H1 (cell line): ENCODE measurements around the gene LLPH. TPM values are rescaled to one million over a fixed set of nuclear protein-coding genes. Genes with fewer than 3 reads are reported as not detected.

Experiments used
- CTCF ChIA-PET: fragments of 300-600 bp; sonication (Branson Sonifier 250); formaldehyde crosslinking; loops from one replicate; lab custom pipeline; 2021; ENCODE audit not compliant: partially characterized antibody; lab: Charles Lee
- POLR2A ChIA-PET: fragments of 300-600 bp; sonication (Branson Sonifier 250); formaldehyde crosslinking; loops from one replicate; lab custom pipeline; 2021; ENCODE audit warnings: inconsistent platforms; ENCODE audit not compliant: partially characterized antibody; lab: Charles Lee
- DNase-seq, 2 experiments: peaks; one replicate each; pipeline versions ENCODE4 v3.0.0 to v3.0.0-alpha.2; 2010 to 2022; ENCODE audit warnings: low spot score in 2 of 2, low read depth in 1 of 2, mixed read lengths in 1 of 2
- FAIRE-seq: peaks from 2 replicates; lab custom pipeline; 2011; peaks lifted over from hg19 to GRCh38; lab: Jason Lieb, UNC
- H2AFZ ChIP-seq: 2 replicates; pipeline ENCODE4 v1.8.1; 2012; ENCODE audit warnings: low read length, inconsistent platforms
- H2AK5ac ChIP-seq: 2 replicates; pipeline ENCODE4 v1.6.1; 2013; ENCODE audit warnings: low read depth, low read length
- H2BK120ac ChIP-seq: replicated peaks from 2 replicates; pipeline ENCODE3; 2013; ENCODE audit warnings: low read depth, low read length, inconsistent platforms
- H2BK12ac ChIP-seq: 2 replicates; pipeline ENCODE4 v1.6.1; 2013; ENCODE audit warnings: low read depth, low read length
- H2BK15ac ChIP-seq: 2 replicates; pipeline ENCODE4 v1.6.1; 2013; ENCODE audit warnings: low read length
- H2BK20ac ChIP-seq: 2 replicates; pipeline ENCODE4 v1.6.1; 2013; ENCODE audit warnings: low read length
- H2BK5ac ChIP-seq: 2 replicates; pipeline ENCODE4 v1.6.1; 2013; ENCODE audit warnings: low read depth, low read length
- H3K14ac ChIP-seq: 2 replicates; pipeline ENCODE4 v1.6.1; 2013; ENCODE audit warnings: inconsistent platforms; ENCODE audit not compliant: insufficient read length
- H3K18ac ChIP-seq: 2 replicates; pipeline ENCODE4 v1.6.1; 2013; ENCODE audit warnings: low read length; ENCODE audit errors: extremely low read depth
- H3K23ac ChIP-seq: 2 replicates; pipeline ENCODE4 v1.6.1; 2013; ENCODE audit warnings: inconsistent platforms; ENCODE audit not compliant: insufficient read length
- H3K23me2 ChIP-seq: 2 replicates; pipeline ENCODE4 v1.6.1; 2013; ENCODE audit warnings: low read depth, low read length
- H3K27ac ChIP-seq: 2 replicates; pipeline ENCODE4 v1.6.1; 2011; ENCODE audit warnings: low read depth, low read length, inconsistent platforms
- H3K27me3 ChIP-seq, 4 experiments: replicated peaks in 1 of 4; 1 replicate in 1 of 4; 2 replicates in 3 of 4; pipeline versions ENCODE4 v1.6.1 to v1.8.1; 2011 to 2013; ENCODE audit warnings: low read length in 3 of 4, mild to moderate bottlenecking in 3 of 4, inconsistent platforms in 2 of 4, mixed read lengths in 2 of 4, moderate library complexity in 1 of 4; ENCODE audit not compliant: control insufficient read depth in 3 of 4, insufficient read depth in 3 of 4; ENCODE audit errors: extremely low read depth in 1 of 4
- H3K36me3 ChIP-seq, 4 experiments: 2 replicates each; pipeline versions ENCODE4 v1.6.1 to v1.8.1; 2011 to 2013; ENCODE audit warnings: mild to moderate bottlenecking in 4 of 4, low read length in 3 of 4, moderate library complexity in 2 of 4, control low read depth in 1 of 4, inconsistent platforms in 1 of 4; ENCODE audit not compliant: insufficient read depth in 4 of 4, control insufficient read depth in 2 of 4
- H3K4ac ChIP-seq: replicated peaks from 2 replicates; pipeline ENCODE3; 2013; ENCODE audit warnings: low read length, low read depth, mixed read lengths, inconsistent platforms; ENCODE audit not compliant: insufficient read length
- H3K4me1 ChIP-seq, 4 experiments: replicated peaks in 1 of 4; 1 replicate in 1 of 4; 2 replicates in 3 of 4; pipeline versions ENCODE4 v1.6.1 to v1.8.1; 2011 to 2013; ENCODE audit warnings: low read length in 3 of 4, inconsistent platforms in 2 of 4, mixed read lengths in 1 of 4; ENCODE audit not compliant: insufficient read depth in 4 of 4, control insufficient read depth in 3 of 4
- H3K4me2 ChIP-seq, 2 experiments: 2 replicates each; pipeline versions ENCODE4 v1.6.1 to v1.8.1; 2011 to 2013; ENCODE audit warnings: low read depth in 2 of 2, low read length in 2 of 2, control low read depth in 1 of 2, inconsistent platforms in 1 of 2, mild to moderate bottlenecking in 1 of 2; ENCODE audit not compliant: insufficient read depth in 1 of 2
- H3K4me3 ChIP-seq, 4 experiments: fragments of 200-600, 300-600 bp in 1 of 4; sonication (generic), shearing (Covaris generic), sonication (Bioruptor Twin) in 1 of 4; 2 replicates each; pipeline versions ENCODE4 v1.5.1 to v1.8.1; 2011 to 2016; ENCODE audit warnings: low read length in 4 of 4, low read depth in 3 of 4, control low read depth in 2 of 4, inconsistent platforms in 2 of 4, mild to moderate bottlenecking in 2 of 4, mixed read lengths in 1 of 4, moderate library complexity in 1 of 4; ENCODE audit not compliant: insufficient read depth in 2 of 4; ENCODE audit errors: extremely low read depth in 1 of 4
- H3K56ac ChIP-seq: replicated peaks from 2 replicates; pipeline ENCODE3; 2013; ENCODE audit warnings: low read depth, mild to moderate bottlenecking, mixed read lengths, low read length, inconsistent platforms; ENCODE audit not compliant: insufficient read length
- H3K79me1 ChIP-seq: 2 replicates; pipeline ENCODE4 v1.6.1; 2013; ENCODE audit warnings: low read depth, low read length, control low read depth
- H3K79me2 ChIP-seq, 2 experiments: 2 replicates each; pipeline versions ENCODE4 v1.6.1 to v1.8.1; 2012 to 2013; ENCODE audit warnings: low read length in 2 of 2, mild to moderate bottlenecking in 2 of 2, inconsistent platforms in 1 of 2; ENCODE audit not compliant: insufficient read depth in 2 of 2, control insufficient read depth in 1 of 2
- H3K9ac ChIP-seq, 4 experiments: replicated peaks in 1 of 4; 1 replicate in 1 of 4; 2 replicates in 3 of 4; pipeline versions ENCODE4 v1.6.1 to v1.8.1; 2011 to 2013; ENCODE audit warnings: low read depth in 3 of 4, low read length in 3 of 4, control low read depth in 2 of 4, mild to moderate bottlenecking in 2 of 4, moderate library complexity in 2 of 4, inconsistent platforms in 1 of 4; ENCODE audit errors: extremely low read depth in 1 of 4
- H3K9me3 ChIP-seq, 2 experiments: 2 replicates each; pipeline versions ENCODE4 v1.6.1 to v1.8.1; 2012 to 2013; ENCODE audit warnings: mild to moderate bottlenecking in 2 of 2, moderate library complexity in 2 of 2, control low read depth in 1 of 2, inconsistent platforms in 1 of 2, low read depth in 1 of 2, low read length in 1 of 2, mixed read lengths in 1 of 2; ENCODE audit not compliant: insufficient read depth in 2 of 2
- H4K20me1 ChIP-seq, 2 experiments: replicated peaks in 1 of 2; 2 replicates each; pipeline versions ENCODE3 to v1.8.1; 2011 to 2013; ENCODE audit warnings: inconsistent platforms in 2 of 2, low read length in 2 of 2, mild to moderate bottlenecking in 1 of 2; ENCODE audit not compliant: insufficient read depth in 2 of 2, control insufficient read depth in 1 of 2
- H4K5ac ChIP-seq: 2 replicates; pipeline ENCODE4 v1.6.1; 2013; ENCODE audit warnings: low read length, low read depth, mixed read lengths, inconsistent platforms; ENCODE audit not compliant: insufficient read length
- H4K8ac ChIP-seq: 2 replicates; pipeline ENCODE4 v1.8.0; 2013; ENCODE audit warnings: mild to moderate bottlenecking, moderate library complexity, low read length, inconsistent platforms; ENCODE audit not compliant: insufficient read depth; ENCODE audit errors: extremely low read depth
- H4K91ac ChIP-seq: replicated peaks from 2 replicates; pipeline ENCODE3; 2013; ENCODE audit warnings: low read length, mixed read lengths, inconsistent platforms; ENCODE audit not compliant: insufficient read length
- BCL11A ChIP-seq, 2 experiments: IDR thresholded peaks; one replicate each; pipeline ENCODE4 v1.6.1; 2011; ENCODE audit warnings: low read depth in 2 of 2, low read length in 2 of 2, mild to moderate bottlenecking in 2 of 2
- EP300 ChIP-seq, 2 experiments: IDR thresholded peaks; 1 replicate in 1 of 2; 2 replicates in 1 of 2; pipeline ENCODE4 v1.6.1; 2011 to 2012; ENCODE audit warnings: low read depth in 2 of 2, low read length in 2 of 2, mild to moderate bottlenecking in 2 of 2, borderline replicate concordance in 1 of 2, inconsistent platforms in 1 of 2, moderate library complexity in 1 of 2
- FOSL1 ChIP-seq: IDR thresholded peaks from 2 replicates; pipeline ENCODE4 v1.6.1; 2011; ENCODE audit warnings: mild to moderate bottlenecking, low read depth, low read length, moderate library complexity; ENCODE audit not compliant: insufficient read depth
- MAX ChIP-seq: IDR thresholded peaks from 2 replicates; pipeline ENCODE4 v1.6.1; 2012; ENCODE audit warnings: inconsistent platforms
- NANOG ChIP-seq: IDR thresholded peaks from 2 replicates; pipeline ENCODE4 v1.6.1; 2011; ENCODE audit warnings: low read length, low read depth, mild to moderate bottlenecking, inconsistent platforms; ENCODE audit not compliant: insufficient read depth, poor library complexity, severe bottlenecking
- WGBS, 2 experiments: shearing (Covaris generic) in 1 of 2; methylation state at CpG; one replicate each; pipeline versions ENCODE4 v1.1.6 to v1.1.7; 2013 to 2015; ENCODE audit warnings: low lambda C conversion rate in 2 of 2, mixed read lengths in 2 of 2, inconsistent platforms in 1 of 2, low coverage in 1 of 2, missing lambda C conversion rate in 1 of 2; ENCODE audit not compliant: insufficient replicate concordance in 2 of 2, insufficient coverage in 1 of 2, insufficient read length in 1 of 2; ENCODE audit errors: extremely low coverage in 1 of 2, missing lambda C conversion rate in 1 of 2; 5-methylcytosine and 5-hydroxymethylcytosine counted together
- polyA plus RNA-seq, 7 experiments: library from polyadenylated mRNA; depleted of rRNA in 3 of 7; stranded (reverse) in 5 of 7; unstranded in 2 of 7; fragments of >200 nt in 5 of 7; fragments of 200-250 nt in 2 of 7; gene quantifications; 1 replicate in 5 of 7; 2 replicates in 1 of 7; 4 replicates in 1 of 7; pipeline versions ENCODE4 v1.2.1 to v1.2.3, GENCODE V29; 2011 to 2013; ENCODE audit warnings: missing spikeins in 2 of 7, mixed read lengths in 2 of 7
- total RNA-seq: library from RNA; stranded (reverse); fragmentation: NEBNext Ultra II Directional; extraction: Animal tissue kit (Norgen Biotek cat#: 25700); gene quantifications from 2 replicates; pipeline ENCODE4 v1.2.1, GENCODE V29; 2021

Gene LLPH
- total and polyA plus RNA-seq, 2 of the 8 experiments (the other 6 are each of a cell fraction or from before 2014, with no cell fraction given): 2.3 to 31.3 TPM

GRCh38 chr12:66080791-66081190 lies 49.8 kb downstream of the LLPH start:
- Histone ChIP-seq H2BK120ac (no peak overlapping the region), H4K5ac (no peak overlapping the region), H3K18ac (no peak overlapping the region), H2AFZ (no peak overlapping the region), H3K4me2 (no peak overlapping the region), H2AK5ac (no peak overlapping the region), H3K23me2 (no peaks in the 10 kb centered on the region), H3K9me3 (no peaks in the 10 kb centered on the region), H3K79me1 (no peaks in the 10 kb centered on the region), H3K9ac (no peak overlapping the region), H3K36me3 (no peaks in the 10 kb centered on the region), H3K23ac (no peak overlapping the region), H2BK12ac (no peak overlapping the region), H3K4ac (no peak overlapping the region), H4K20me1 (no peaks in the 10 kb centered on the region), H4K91ac (no peak overlapping the region), H3K79me2 (no peaks in the 10 kb centered on the region), H2BK15ac (no peak overlapping the region), H3K27me3 (no peaks in the 10 kb centered on the region), H3K14ac (no peak overlapping the region), H2BK20ac (no peak overlapping the region), H3K4me3 (no peak overlapping the region), H3K56ac (no peak overlapping the region), H3K27ac (no peak overlapping the region), H4K8ac (no peak overlapping the region), H3K4me1 (no peaks in the 10 kb centered on the region), H2BK5ac (no peak overlapping the region)
- CTCF ChIA-PET: interaction anchor here (1.1 to 1.6 kb wide), 4 partner anchors 24 to 781 kb away, joined by 3 to 4 read pairs (median 3); no protein-coding TSS in a partner anchor
- no peak for FAIRE-seq
- no peak for DNase-seq
- 90% methylated on average over 4 of the region's 4 CpGs; no CpG with 5 or more reads in 1 of the 2 experiments for WGBS, 2 experiments
- POLR2A ChIA-PET: no interaction called here
- TF ChIP-seq MAX (no peak), EP300 (IDR thresholded peaks at IDR 0.05; ENCODE audit: borderline replicate concordance in 1 of 2, low read depth in 2 of 2, low read length in 2 of 2) (no peak), FOSL1 (no peak), BCL11A (IDR thresholded peaks at IDR 0.05; ENCODE audit: low read depth in 2 of 2, low read length in 2 of 2) (no peak), NANOG (no peak)
